RWPE1 (cell line): ENCODE results near the gene OR10A4.
A peak's percentile ranks its signal among the peaks of the same experiment; 100 is the strongest.
"Not testable (repeated sequence)": the region's sequence is repeated elsewhere in the genome, so short reads cannot be mapped to it uniquely, and the experiment has no call there.

Experiments
- CTCF ChIA-PET: fragments of 350-600 bp; sonication (Branson Sonifier 250); formaldehyde crosslinking; extraction: SDS; loops from one replicate; lab custom pipeline; 2021; lab: Yijun Ruan, JAX
- POLR2A ChIA-PET: fragments of 400-600 bp; formaldehyde crosslinking; extraction: SDS; loops from one replicate; lab custom pipeline; 2020; ENCODE audit warnings: antibody characterized with exemption; ENCODE audit not compliant: low non-redundant PET; lab: Yijun Ruan, JAX
- DNase-seq: peaks from one replicate; pipeline ENCODE4 v3.0.0; 2012; ENCODE audit warnings: low spot score
- H3K27ac ChIP-seq: fragments of 450-650 bp; 2 replicates; pipeline ENCODE4 v1.5.1; 2017
- CTCF ChIP-seq: fragments of 450-650 bp; conservative IDR thresholded peaks from 2 replicates; pipeline ENCODE4 v1.5.1; 2017; ENCODE audit warnings: low read depth, mild to moderate bottlenecking

The OR10A4 gene

GRCh38 chr11:6889835-6890234 lies 13.4 kb downstream of the OR10A4 start:
- H3K27ac ChIP-seq: no peak overlapping the region
- ChIA-PET CTCF (no interaction called here), POLR2A (no interaction called here)
- no peak for TF ChIP-seq CTCF
- DNase-seq: no peak

GRCh38 chr11:6892400-6892799 lies 16.0 kb downstream of the OR10A4 start, which contains the start of gene OR2D2:
TSS of gene OR2D2 (minus strand) at chr11:6892500. CDS start at chr11:6892500, 0 bp downstream.
- POLR2A ChIA-PET: no interaction called here
- CTCF ChIA-PET: no interaction called here
- TF ChIP-seq CTCF: no peak

GRCh38 chr11:6894097-6894496 lies 17.7 kb downstream of the OR10A4 start:
- H3K27ac ChIP-seq: no peak overlapping the region
- TF ChIP-seq CTCF: no peak
- POLR2A ChIA-PET: no interaction called here
- no peak for DNase-seq
- CTCF ChIA-PET: no interaction called here

More at GRCh38 chr11:6892400-6892799, 16.0 kb downstream of the OR10A4 start, which contains the start of gene OR2D2:
- DNase-seq: no peak
- no peak within 1 kb of the TSS for H3K27ac ChIP-seq

GRCh38 chr11:6895010-6895409 lies 18.6 kb downstream of the OR10A4 start:
- ChIA-PET CTCF (no interaction called here), POLR2A (no interaction called here)
- H3K27ac ChIP-seq: no peak overlapping the region
- no peak for DNase-seq
- TF ChIP-seq CTCF: no peak

- TF ChIP-seq CTCF: no peak
- ChIA-PET POLR2A (no interaction called here), CTCF (no interaction called here)
- no peak for DNase-seq
- H3K27ac ChIP-seq: no peak overlapping the region
Observed at GRCh38 chr11:6898911-6899310, 22.5 kb downstream of the OR10A4 start.

- peak; percentile 5 for DNase-seq
- H3K27ac ChIP-seq: no peak overlapping the region
- TF ChIP-seq CTCF: no peak
- ChIA-PET POLR2A (no interaction called here), CTCF (interaction anchor here (0.6 kb wide), 1 partner anchor 1583 kb away, joined by 3 read pairs; no protein-coding TSS in a partner anchor)
Observed at GRCh38 chr11:6900327-6900999, 24.0 kb downstream of the OR10A4 start.

GRCh38 chr11:6904804-6905203 lies 28.4 kb downstream of the OR10A4 start:
- CTCF ChIA-PET, DNase-seq, POLR2A ChIA-PET, H3K27ac ChIP-seq: not testable (repeated sequence)
